ENCODE measurements around the gene TMEM11. TPM values are rescaled to one million over a fixed set of nuclear protein-coding genes. Genes with fewer than 3 reads are reported as not detected.

TMEM11 gene
- total RNA-seq, 2 donors from 2014 or later: 7.0 to 22.4 TPM

- DNase-seq (no peak), ATAC-seq (no peak)
- H3K36me3 ChIP-seq (replicated peaks in 1 of 2; ENCODE audit: insufficient read depth in 1 of 2, low read depth in 2 of 2): no peaks in the 10 kb centered on the region
- no peaks in the 10 kb centered on the region for H3K27me3 ChIP-seq
- H3K4me3 ChIP-seq: no peak overlapping the region
- intact Hi-C loops (cut with DNase I): no loop called here
- H3K4me1 ChIP-seq: peaks cover 15% of the 10 kb centered on the region
- H3K9me3 ChIP-seq: no peaks in the 10 kb centered on the region
- 76% methylated on average over 7 to 12 of the region's 12 CpGs for WGBS, 2 donors
- TF ChIP-seq POLR2A (IDR thresholded peaks at IDR 0.05) (no peak), CTCF (IDR thresholded peaks at IDR 0.05) (no peak)
- no peak overlapping the region for H3K27ac ChIP-seq
Observed at GRCh38 chr17:21247552-21248258, 33.7 kb upstream of the TMEM11 start.

GRCh38 chr17:21246698-21247097 lies 32.7 kb upstream of the TMEM11 start:
- ATAC-seq (no peak), DNase-seq (no peak)
- Histone ChIP-seq H3K4me1 (peaks cover 6% of the 10 kb centered on the region), H3K4me3 (no peak overlapping the region), H3K9me3 (no peaks in the 10 kb centered on the region), H3K27me3 (no peaks in the 10 kb centered on the region), H3K27ac (no peak overlapping the region), H3K36me3 (replicated peaks in 1 of 2; ENCODE audit: insufficient read depth in 1 of 2, low read depth in 2 of 2) (no peaks in the 10 kb centered on the region)
- 94 to 95% methylated on average over 4 of the region's 4 CpGs for WGBS, 2 donors
- intact Hi-C loops (cut with DNase I): no loop called here
- TF ChIP-seq CTCF (IDR thresholded peaks at IDR 0.05): no peak
- no peak for TF ChIP-seq POLR2A (IDR thresholded peaks at IDR 0.05)

GRCh38 chr17:21245639-21246084 lies 31.7 kb upstream of the TMEM11 start:
- TF ChIP-seq CTCF (IDR thresholded peaks at IDR 0.05) (no peak), POLR2A (IDR thresholded peaks at IDR 0.05) (no peak)
- DNase-seq: no peak
- WGBS, 2 donors: 72 to 84% methylated on average over 7 to 9 of the region's 9 CpGs
- Histone ChIP-seq H3K36me3 (replicated peaks in 1 of 2; ENCODE audit: insufficient read depth in 1 of 2, low read depth in 2 of 2) (no peaks in the 10 kb centered on the region), H3K4me3 (no peak overlapping the region), H3K27me3 (no peaks in the 10 kb centered on the region), H3K27ac (no peak overlapping the region), H3K9me3 (no peaks in the 10 kb centered on the region), H3K4me1 (no peaks in the 10 kb centered on the region)
- intact Hi-C loops (cut with DNase I): no loop called here
- no peak for ATAC-seq

GRCh38 chr17:21243516-21244303 lies 29.7 kb upstream of the TMEM11 start:
- TF ChIP-seq CTCF (IDR thresholded peaks at IDR 0.05) (no peak), POLR2A (IDR thresholded peaks at IDR 0.05) (no peak)
- intact Hi-C loops (cut with DNase I): no loop called here
- Histone ChIP-seq H3K27ac (no peak overlapping the region), H3K36me3 (replicated peaks in 1 of 2; ENCODE audit: insufficient read depth in 1 of 2, low read depth in 2 of 2) (no peaks in the 10 kb centered on the region), H3K9me3 (no peaks in the 10 kb centered on the region), H3K4me3 (no peak overlapping the region), H3K4me1 (no peaks in the 10 kb centered on the region), H3K27me3 (no peaks in the 10 kb centered on the region)
- WGBS, 2 donors: 76 to 79% methylated on average over 13 to 23 of the region's 23 CpGs
- DNase-seq (no peak), ATAC-seq (no peak)

All from body of pancreas (tissue), 4 donors.